ENCODE measurements around the gene LYPD1. TPM values are rescaled to one million over a fixed set of nuclear protein-coding genes. Genes with fewer than 3 reads are reported as not detected.

Gene LYPD1
- total RNA-seq, 1 donor from 2014 or later: 0.36 TPM

- DNase-seq (ENCODE audit: low spot score): no peak
Observed at GRCh38 chr2:132668189-132668823, 1.7 kb downstream of the LYPD1 start.

GRCh38 chr2:132667706-132668105 lies 2.3 kb downstream of the LYPD1 start:
- DNase-seq (ENCODE audit: low spot score): no peak

GRCh38 chr2:132665401-132666140 lies 4.4 kb downstream of the LYPD1 start:
- no peak for DNase-seq (ENCODE audit: low spot score)

DNA sequence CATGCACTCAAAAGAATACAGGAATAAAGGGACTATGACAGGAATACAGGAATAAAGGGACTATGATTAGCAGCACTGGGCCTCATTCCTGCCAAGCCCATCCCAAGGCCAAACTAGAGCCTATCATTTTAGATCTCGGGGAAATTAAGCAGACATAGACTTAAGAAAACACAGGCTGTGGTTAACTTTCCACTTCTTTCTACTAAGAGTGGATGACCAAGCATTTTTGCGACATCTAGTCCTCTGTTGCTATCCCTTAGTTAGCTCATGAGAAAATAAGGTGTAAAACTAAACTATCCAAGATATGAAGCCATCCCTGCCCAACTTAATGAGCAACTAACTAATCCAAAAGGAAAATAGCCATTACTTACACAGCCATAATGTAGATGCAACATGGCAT lies 5.9 kb downstream of the LYPD1 start:
- DNase-seq (ENCODE audit: low spot score): no peak

GRCh38 chr2:132662732-132663131 lies 7.3 kb downstream of the LYPD1 start:
- DNase-seq (ENCODE audit: low spot score): no peak

GRCh38 chr2:132659331-132659730 lies 10.7 kb downstream of the LYPD1 start:
- no peak for DNase-seq (ENCODE audit: low spot score)

- no peak for DNase-seq (ENCODE audit: low spot score)
Observed at GRCh38 chr2:132656266-132656975, 13.6 kb downstream of the LYPD1 start.

- DNase-seq (ENCODE audit: low spot score): no peak
Observed at GRCh38 chr2:132654968-132655367, 15.0 kb downstream of the LYPD1 start.

GRCh38 chr2:132654335-132654734 lies 15.7 kb downstream of the LYPD1 start:
- DNase-seq (ENCODE audit: low spot score): no peak

DNA sequence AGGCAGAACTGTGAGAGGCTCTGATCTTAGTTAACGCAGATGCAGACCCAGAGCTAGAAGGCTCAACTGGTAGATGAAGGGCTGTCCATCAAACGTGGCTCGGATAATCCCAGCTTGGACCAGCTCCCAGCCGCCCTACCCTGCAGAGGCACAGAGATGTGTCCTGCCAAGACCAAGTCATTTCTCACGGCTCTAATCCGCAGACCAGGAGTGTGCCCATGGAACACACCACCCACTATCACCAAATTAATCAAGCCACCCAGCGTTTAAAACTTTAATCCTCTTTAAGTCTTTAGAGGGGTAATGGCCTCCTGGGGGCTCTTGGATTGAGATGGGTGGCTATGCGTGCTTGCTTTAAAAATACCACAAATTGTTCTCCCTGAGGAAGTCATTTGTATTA lies 17.5 kb downstream of the LYPD1 start:
- DNase-seq (ENCODE audit: low spot score): no peak

- DNase-seq (ENCODE audit: low spot score): no peak
Observed at GRCh38 chr2:132651115-132652045, 18.6 kb downstream of the LYPD1 start.

DNA sequence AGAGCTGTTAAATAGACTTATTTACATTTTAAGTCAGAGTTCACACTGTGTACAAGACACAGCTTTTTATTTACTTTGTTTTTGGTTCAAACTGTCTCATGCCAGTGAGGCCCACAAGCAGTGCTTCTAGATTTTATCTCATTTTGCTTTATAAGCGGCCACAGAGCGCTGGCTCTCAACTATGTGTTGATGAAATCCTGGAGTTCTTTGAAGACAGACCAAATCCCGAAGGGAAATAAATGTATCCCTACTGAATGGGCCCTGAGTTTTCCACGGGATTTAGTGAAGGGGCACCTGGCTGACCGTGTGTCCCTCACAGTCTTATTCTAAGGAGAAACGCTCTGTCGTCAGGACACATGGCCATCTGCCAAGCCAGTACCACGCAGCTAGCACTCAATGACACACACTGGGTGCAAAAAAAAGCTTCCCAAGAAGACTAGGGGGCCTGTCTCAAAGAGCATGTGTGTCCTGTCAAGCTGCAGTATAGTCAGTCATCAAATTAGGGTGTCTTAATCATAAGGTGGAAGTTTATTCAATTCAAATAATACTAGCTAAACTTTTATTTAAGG lies 23.4 kb downstream of the LYPD1 start:
- DNase-seq (ENCODE audit: low spot score): no peak

DNA sequence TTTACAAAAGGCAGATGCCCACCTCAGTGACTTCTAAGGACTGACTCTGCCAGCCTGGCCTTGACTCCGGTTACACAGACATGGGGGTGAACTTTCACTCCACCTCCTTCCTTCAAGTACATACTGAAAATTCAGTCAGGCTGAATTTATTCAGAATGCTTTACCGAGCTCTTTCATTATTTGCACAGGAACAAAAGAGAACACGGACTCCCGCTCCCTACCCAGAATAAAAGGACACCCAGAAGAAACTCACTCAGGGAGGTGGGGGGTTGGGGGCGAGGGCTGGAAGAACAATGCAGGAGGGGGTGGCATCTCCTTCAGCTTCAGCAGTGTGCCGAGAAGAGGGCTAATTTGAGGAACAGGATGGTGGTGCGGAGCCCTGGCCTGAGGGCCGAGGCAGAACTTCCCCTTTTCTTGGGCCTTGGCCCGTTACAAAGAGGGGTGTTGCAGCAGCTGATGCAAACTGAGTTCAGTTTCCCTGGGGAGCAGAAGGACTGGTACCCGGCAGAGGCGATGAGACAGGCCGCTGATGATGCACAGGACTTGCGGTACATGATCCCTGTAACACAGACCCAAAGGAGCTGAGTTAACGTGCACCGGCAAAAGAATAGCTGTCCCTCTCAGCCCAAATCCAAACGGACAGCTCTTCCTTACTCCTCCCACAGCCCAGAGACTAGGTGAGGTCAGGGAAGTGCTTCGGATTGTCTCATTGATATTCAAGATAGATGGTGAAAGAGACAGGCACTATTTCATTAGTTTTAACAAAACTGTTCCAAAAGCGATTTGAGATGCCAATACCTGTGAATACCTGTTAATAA lies 24.1 kb downstream of the LYPD1 start:
- no peak for DNase-seq (ENCODE audit: low spot score)

- no peak for DNase-seq (ENCODE audit: low spot score)
Observed at GRCh38 chr2:132645176-132645575, 24.8 kb downstream of the LYPD1 start.

- DNase-seq (ENCODE audit: low spot score): no peak
Observed at GRCh38 chr2:132642415-132642814, 27.6 kb downstream of the LYPD1 start.

- DNase-seq (ENCODE audit: low spot score): no peak
Observed at GRCh38 chr2:132641819-132642218, 28.2 kb downstream of the LYPD1 start.

DNA sequence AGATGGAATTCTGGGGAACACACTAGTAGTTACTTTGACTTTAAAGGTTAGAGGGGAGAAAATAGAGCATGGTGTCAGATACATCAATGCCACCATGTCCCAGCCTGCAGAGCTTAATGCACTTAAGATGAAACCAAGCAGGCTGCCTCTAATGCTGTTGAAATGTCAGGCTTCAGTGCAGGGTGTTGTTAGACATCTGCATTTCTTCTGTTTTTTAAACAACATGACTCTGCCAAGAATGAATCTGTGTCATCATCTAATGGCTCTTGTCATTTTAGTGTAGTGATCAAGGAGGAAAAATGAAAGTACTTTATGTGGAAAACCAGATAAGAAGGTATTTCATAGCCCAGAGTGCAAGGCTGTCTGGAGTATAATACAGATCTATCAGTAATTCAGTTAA lies 29.9 kb downstream of the LYPD1 start:
- DNase-seq (ENCODE audit: low spot score): no peak

GRCh38 chr2:132638313-132639040 lies 31.5 kb downstream of the LYPD1 start:
- DNase-seq (ENCODE audit: low spot score): no peak

GRCh38 chr2:132636346-132636745 lies 33.7 kb downstream of the LYPD1 start:
- DNase-seq (ENCODE audit: low spot score): no peak

- DNase-seq (ENCODE audit: low spot score): no peak
Observed at GRCh38 chr2:132633635-132634034, 36.4 kb downstream of the LYPD1 start.
